A549 (cell line): ENCODE results near the gene GDF7.

Experiments used
- CEBPB ChIP-seq, 2 experiments: fragments of >200 bp in 1 of 2; sonication (Bioruptor Twin) in 1 of 2; formaldehyde crosslinking in 1 of 2; IDR thresholded peaks; 2 replicates each; pipeline ENCODE4 v1.6.1; 2012 to 2016
- EHMT2 ChIP-seq: fragments of 200-600 bp; sonication (generic); IDR thresholded peaks from 2 replicates; pipeline ENCODE4 v1.6.1; 2016; ENCODE audit warnings: antibody characterized with exemption, low read depth, mild to moderate bottlenecking, moderate library complexity
- JUN ChIP-seq, 2 experiments: fragments of >200 bp; sonication (Bioruptor Twin); formaldehyde crosslinking; IDR thresholded peaks; 2 replicates in 1 of 2; 3 replicates in 1 of 2; pipeline ENCODE4 v1.6.1; 2016 to 2017
- POLR2A ChIP-seq: IDR thresholded peaks from 2 replicates; pipeline ENCODE4 v1.6.1; 2012; ENCODE audit warnings: mild to moderate bottlenecking, low read length
- POLR2AphosphoS2 ChIP-seq: conservative IDR thresholded peaks from 2 replicates; pipeline ENCODE4 v1.6.1; 2012; ENCODE audit warnings: low read length, improper control_type of control experiment, inconsistent platforms
- TF ChIP-seq, protein P1 (sequence below): fragments of >200 bp; sonication (Bioruptor Twin); formaldehyde crosslinking; IDR thresholded peaks from 3 replicates; pipeline ENCODE4 v1.5.1; 2016
- TF ChIP-seq, protein P2 (sequence below): IDR thresholded peaks from 2 replicates; pipeline ENCODE4 v1.6.1; 2012

DNA sequence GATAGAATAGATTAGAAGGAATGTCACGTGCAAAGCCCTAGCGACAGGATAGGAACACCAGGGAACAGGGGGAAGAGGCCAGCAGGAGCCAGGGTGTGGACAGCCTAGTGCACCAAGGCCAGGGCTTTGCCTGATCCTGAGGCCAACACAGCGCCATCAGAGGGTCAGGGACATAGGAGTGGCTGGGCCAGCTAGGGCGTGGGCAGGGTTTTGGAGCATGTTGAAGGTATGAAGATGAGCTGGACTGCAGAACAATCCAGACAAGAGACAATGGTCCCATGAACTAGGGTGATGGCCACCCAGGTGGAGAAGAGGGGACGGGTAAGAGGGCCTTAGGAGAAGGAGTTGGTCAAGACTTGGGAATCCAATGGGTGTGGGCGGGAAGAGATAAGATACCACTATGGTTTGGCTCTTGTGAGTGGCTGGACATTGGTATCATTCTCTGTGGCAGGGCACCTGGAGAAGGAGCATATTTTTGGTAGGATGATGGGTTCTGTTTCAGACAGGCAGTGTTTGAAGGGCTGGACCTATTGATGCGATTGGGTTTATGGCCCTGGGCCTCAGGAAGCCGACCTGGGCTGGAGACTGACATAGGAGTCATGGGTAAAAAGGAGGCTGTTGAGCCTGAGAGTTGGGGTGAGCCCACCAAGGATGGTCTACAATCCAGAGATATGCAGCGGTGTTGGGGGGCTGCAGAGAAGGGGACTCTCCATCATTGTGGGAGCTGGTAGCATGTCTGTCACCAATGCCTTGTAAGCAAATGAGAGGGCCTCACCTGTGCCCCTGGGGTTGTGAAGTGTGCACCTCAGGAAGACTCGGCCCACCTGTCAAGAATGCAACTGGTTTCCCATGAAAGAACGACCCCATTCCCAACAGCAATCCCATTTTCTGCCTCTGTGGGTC, 14.0 kb upstream of the GDF7 start:
- TF ChIP-seq, protein P1, sequence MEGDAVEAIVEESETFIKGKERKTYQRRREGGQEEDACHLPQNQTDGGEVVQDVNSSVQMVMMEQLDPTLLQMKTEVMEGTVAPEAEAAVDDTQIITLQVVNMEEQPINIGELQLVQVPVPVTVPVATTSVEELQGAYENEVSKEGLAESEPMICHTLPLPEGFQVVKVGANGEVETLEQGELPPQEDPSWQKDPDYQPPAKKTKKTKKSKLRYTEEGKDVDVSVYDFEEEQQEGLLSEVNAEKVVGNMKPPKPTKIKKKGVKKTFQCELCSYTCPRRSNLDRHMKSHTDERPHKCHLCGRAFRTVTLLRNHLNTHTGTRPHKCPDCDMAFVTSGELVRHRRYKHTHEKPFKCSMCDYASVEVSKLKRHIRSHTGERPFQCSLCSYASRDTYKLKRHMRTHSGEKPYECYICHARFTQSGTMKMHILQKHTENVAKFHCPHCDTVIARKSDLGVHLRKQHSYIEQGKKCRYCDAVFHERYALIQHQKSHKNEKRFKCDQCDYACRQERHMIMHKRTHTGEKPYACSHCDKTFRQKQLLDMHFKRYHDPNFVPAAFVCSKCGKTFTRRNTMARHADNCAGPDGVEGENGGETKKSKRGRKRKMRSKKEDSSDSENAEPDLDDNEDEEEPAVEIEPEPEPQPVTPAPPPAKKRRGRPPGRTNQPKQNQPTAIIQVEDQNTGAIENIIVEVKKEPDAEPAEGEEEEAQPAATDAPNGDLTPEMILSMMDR, result no peak
- TF ChIP-seq POLR2AphosphoS2 (no peak), POLR2A (0 out of 2 replicates have a peak, but pooled peaks have one; percentile 9), CEBPB (IDR thresholded peaks at IDR 0.05) (no peak), EHMT2 (no peak), JUN (IDR thresholded peaks at IDR 0.05) (no peak)
- TF ChIP-seq, protein P2, sequence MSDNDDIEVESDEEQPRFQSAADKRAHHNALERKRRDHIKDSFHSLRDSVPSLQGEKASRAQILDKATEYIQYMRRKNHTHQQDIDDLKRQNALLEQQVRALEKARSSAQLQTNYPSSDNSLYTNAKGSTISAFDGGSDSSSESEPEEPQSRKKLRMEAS, result no peak
